BE2C (cell line): Measurements from ENCODE around the gene LDLRAD4.

Experiments
- DNase-seq: peaks from one replicate; pipeline ENCODE4 v3.0.0-alpha.2; 2020
- H3K27me3 ChIP-seq: fragments of 250-450 bp; sonication (Bioruptor Pico); 2 replicates; pipeline ENCODE4 v1.5.1; 2020; ENCODE audit warnings: mild to moderate bottlenecking
- H3K36me3 ChIP-seq: fragments of 250-450 bp; sonication (Bioruptor Pico); 2 replicates; pipeline ENCODE4 v1.5.1; 2020; ENCODE audit warnings: mild to moderate bottlenecking
- H3K4me1 ChIP-seq: fragments of 250-450 bp; sonication (Bioruptor Pico); 2 replicates; pipeline ENCODE4 v1.5.1; 2020
- H3K4me3 ChIP-seq: 2 replicates; pipeline ENCODE4 v1.5.1; 2011; ENCODE audit warnings: low read depth, low read length
- H3K9me3 ChIP-seq: fragments of 250-450 bp; sonication (Bioruptor Pico); 2 replicates; pipeline ENCODE4 v1.5.1; 2020
- CTCF ChIP-seq: IDR thresholded peaks from 2 replicates; pipeline ENCODE4 v1.5.1; 2012; ENCODE audit warnings: mild to moderate bottlenecking, low read depth, low read length

Gene LDLRAD4

GRCh38 chr18:13266218-13267100 is 47.9 kb downstream of the LDLRAD4 start:
- H3K4me1 ChIP-seq = no peaks in the 10 kb centered on the region
- no peak overlapping the region for H3K4me3 ChIP-seq
- no peak for TF ChIP-seq CTCF
- no peaks in the 10 kb centered on the region for H3K9me3 ChIP-seq
- no peak for DNase-seq
- H3K27me3 ChIP-seq = no peaks in the 10 kb centered on the region
- no peaks in the 10 kb centered on the region for H3K36me3 ChIP-seq

- Histone ChIP-seq H3K9me3 (no peaks in the 10 kb centered on the region), H3K4me1 (no peaks in the 10 kb centered on the region), H3K27me3 (no peaks in the 10 kb centered on the region), H3K4me3 (no peak overlapping the region), H3K36me3 (no peaks in the 10 kb centered on the region)
- no peak for TF ChIP-seq CTCF
- DNase-seq = no peak
Measured at GRCh38 chr18:13267431-13267873, 48.9 kb downstream of the LDLRAD4 start.

- no peak for TF ChIP-seq CTCF
- H3K36me3 ChIP-seq = no peaks in the 10 kb centered on the region
- H3K4me1 ChIP-seq = no peaks in the 10 kb centered on the region
- H3K27me3 ChIP-seq = no peaks in the 10 kb centered on the region
- no peak for DNase-seq
- H3K4me3 ChIP-seq = no peak overlapping the region
- H3K9me3 ChIP-seq = no peaks in the 10 kb centered on the region
Measured at GRCh38 chr18:13268158-13269012, 49.8 kb downstream of the LDLRAD4 start.

- DNase-seq = no peak
- Histone ChIP-seq H3K4me1 (no peaks in the 10 kb centered on the region), H3K9me3 (no peaks in the 10 kb centered on the region), H3K27me3 (no peaks in the 10 kb centered on the region), H3K36me3 (no peaks in the 10 kb centered on the region), H3K4me3 (no peak overlapping the region)
- TF ChIP-seq CTCF = no peak
Measured at GRCh38 chr18:13269013-13269280, 50.4 kb downstream of the LDLRAD4 start.

- no peak overlapping the region for H3K4me3 ChIP-seq
- no peak for DNase-seq
- no peaks in the 10 kb centered on the region for H3K36me3 ChIP-seq
- no peaks in the 10 kb centered on the region for H3K27me3 ChIP-seq
- TF ChIP-seq CTCF = no peak
- H3K4me1 ChIP-seq = no peaks in the 10 kb centered on the region
- no peaks in the 10 kb centered on the region for H3K9me3 ChIP-seq
Measured at GRCh38 chr18:13269521-13270011, 51.0 kb downstream of the LDLRAD4 start.
